HepG2 (cell line): ENCODE measurements around the gene LRRC27. TPM values are rescaled to one million over a fixed set of nuclear protein-coding genes. Genes with fewer than 3 reads are reported as not detected.

Experiments used
- ATAC-seq: fragments of 200-7000 bp; cut with Tn5 transposase; 3 replicates; pipeline ENCODE4 v1.9.1; 2020; ENCODE audit warnings: mild to moderate bottlenecking, moderate library complexity
- BruUV-seq: library from RNA; stranded (reverse); fragments of 400-500 nt; replicated peaks from 2 replicates; lab custom pipeline; 2021; lab: Mats Ljungman, UMichigan
- CTCF ChIA-PET: fragments of 300-600 bp; formaldehyde crosslinking; extraction: SDS; loops from one replicate; lab custom pipeline; 2021; ENCODE audit warnings: low total read pairs, inconsistent platforms, low intra/inter-chr PET ratio; lab: Yijun Ruan, JAX
- POLR2A ChIA-PET: fragments of 350-600 bp; sonication (Branson Sonifier 250); formaldehyde crosslinking; loops from one replicate; lab custom pipeline; 2020; ENCODE audit warnings: antibody characterized with exemption, inconsistent platforms; lab: Yijun Ruan, JAX
- DNase-seq: peaks from one replicate; pipeline ENCODE4 v3.0.0-alpha.2; 2015; ENCODE audit warnings: low spot score
- FAIRE-seq: peaks from 3 replicates; lab custom pipeline; 2011; peaks lifted over from hg19 to GRCh38; lab: Jason Lieb, UNC
- H2AFZ ChIP-seq: one replicate; pipeline ENCODE4 v1.6.1; 2011; ENCODE audit warnings: low read length, inconsistent platforms
- H3K27ac ChIP-seq: fragments of 300-600 bp; 3 replicates; pipeline ENCODE4 v1.8.0; 2011; ENCODE audit warnings: mixed run types, mild to moderate bottlenecking, mixed read lengths, low read length, inconsistent platforms; ENCODE audit not compliant: insufficient read depth; ENCODE audit errors: extremely low read length
- H3K27me3 ChIP-seq, 2 experiments: fragments of 200-600 bp in 1 of 2; 2 replicates in 1 of 2; 3 replicates in 1 of 2; pipeline versions ENCODE4 v1.6.0 to v1.8.0; 2011; ENCODE audit warnings: low read length in 2 of 2, mild to moderate bottlenecking in 2 of 2, moderate library complexity in 2 of 2, inconsistent platforms in 1 of 2; ENCODE audit not compliant: insufficient read depth in 2 of 2, control insufficient read depth in 1 of 2
- H3K36me3 ChIP-seq, 2 experiments: fragments of 200-600 bp in 1 of 2; replicated peaks in 1 of 2; 2 replicates in 1 of 2; 3 replicates in 1 of 2; pipeline versions ENCODE4 v1.5.1 to v1.8.0; 2011; ENCODE audit warnings: low read length in 2 of 2, inconsistent platforms in 1 of 2; ENCODE audit not compliant: insufficient read depth in 2 of 2, control insufficient read depth in 1 of 2
- H3K4me1 ChIP-seq: 2 replicates; pipeline ENCODE4 v1.5.1; 2012; ENCODE audit warnings: low read length, inconsistent platforms; ENCODE audit not compliant: insufficient read depth
- H3K4me2 ChIP-seq: 2 replicates; pipeline ENCODE4 v1.6.0; 2011; ENCODE audit warnings: low read depth, low read length, inconsistent platforms
- H3K4me3 ChIP-seq, 3 experiments: fragments of 200-600 bp in 1 of 3; sonication (generic), shearing (Covaris generic) in 1 of 3; replicated peaks in 1 of 3; 2 replicates each; pipeline ENCODE4 v1.5.1; 2011 to 2016; ENCODE audit warnings: low read length in 3 of 3, inconsistent platforms in 2 of 3, low read depth in 2 of 3, mild to moderate bottlenecking in 2 of 3, control low read depth in 1 of 3, mixed read lengths in 1 of 3; ENCODE audit not compliant: insufficient read depth in 1 of 3
- H3K79me2 ChIP-seq: one replicate; pipeline ENCODE4 v1.6.1; 2011; ENCODE audit warnings: low read length, inconsistent platforms; ENCODE audit not compliant: insufficient read depth
- H3K9ac ChIP-seq: 2 replicates; pipeline ENCODE4 v1.6.0; 2011; ENCODE audit warnings: mild to moderate bottlenecking, low read depth, low read length, inconsistent platforms; ENCODE audit not compliant: insufficient read depth
- H3K9me3 ChIP-seq: 2 replicates; pipeline ENCODE4 v1.5.1; 2012; ENCODE audit warnings: mild to moderate bottlenecking, low read length
- H4K20me1 ChIP-seq: 2 replicates; pipeline ENCODE4 v1.6.0; 2011; ENCODE audit warnings: inconsistent platforms, mild to moderate bottlenecking, low read length, moderate library complexity; ENCODE audit not compliant: insufficient read depth
- ARNT ChIP-seq: fragments of 450-650 bp; IDR thresholded peaks from 2 replicates; pipeline ENCODE4 v1.6.1; 2017
- BCL3 ChIP-seq: sonication (generic); formaldehyde crosslinking; IDR thresholded peaks from 2 replicates; pipeline ENCODE4 v1.5.1; 2020; ENCODE audit warnings: mild to moderate bottlenecking, missing genetic modification reagents, moderate library complexity
- CEBPB ChIP-seq: IDR thresholded peaks from 2 replicates; pipeline ENCODE4 v1.6.1; 2011; ENCODE audit warnings: low read depth, low read length, improper control_type of control experiment, borderline replicate concordance
- KLF12 ChIP-seq: sonication (generic); formaldehyde crosslinking; IDR thresholded peaks from 2 replicates; pipeline ENCODE4 v1.4.0; 2020; ENCODE audit warnings: missing genetic modification reagents, borderline replicate concordance
- MYC ChIP-seq: sonication (generic); formaldehyde crosslinking; IDR thresholded peaks from 2 replicates; pipeline ENCODE4 v1.9.0; 2021; ENCODE audit warnings: missing genetic modification reagents, borderline replicate concordance
- NFE2L2 ChIP-seq: fragments of 150-350 bp; IDR thresholded peaks from 2 replicates; pipeline ENCODE4 v1.6.1; 2014; ENCODE audit warnings: low read length
- NFYC ChIP-seq: IDR thresholded peaks from 2 replicates; pipeline ENCODE4 v1.6.1; 2016; ENCODE audit warnings: missing genetic modification reagents, missing compliant biosample characterization
- PCBP1 ChIP-seq: fragments of 200-400 bp; formaldehyde crosslinking; IDR thresholded peaks from 2 replicates; pipeline ENCODE4 v1.6.1; 2017; ENCODE audit warnings: mild to moderate bottlenecking, low read depth, low read length, borderline replicate concordance
- SIX4 ChIP-seq: sonication (generic); formaldehyde crosslinking; IDR thresholded peaks from 2 replicates; pipeline ENCODE4 v1.4.0; 2020; ENCODE audit warnings: missing genetic modification reagents
- SNAPC4 ChIP-seq: sonication (generic); formaldehyde crosslinking; IDR thresholded peaks from 2 replicates; pipeline ENCODE4 v1.4.0; 2020; ENCODE audit warnings: mild to moderate bottlenecking, missing genetic modification reagents
- ZNF24 ChIP-seq: fragments of 450-650 bp; IDR thresholded peaks from 2 replicates; pipeline ENCODE4 v1.6.1; 2017; ENCODE audit warnings: antibody characterized with exemption, mild to moderate bottlenecking
- ZNF329 ChIP-seq: sonication (generic); formaldehyde crosslinking; IDR thresholded peaks from 2 replicates; pipeline ENCODE4 v1.9.0; 2021; ENCODE audit warnings: low read depth, mild to moderate bottlenecking, missing genetic modification reagents
- WGBS: methylation state at CpG from one replicate; pipeline ENCODE4 v1.1.6; 2017; ENCODE audit warnings: low lambda C conversion rate; 5-methylcytosine and 5-hydroxymethylcytosine counted together
- in situ Hi-C: cut with HindIII; loops from 2 replicates; pipeline ENCODE4 v1.10.0; 2017; ENCODE audit warnings: low pct_unique_long_range_greater_than_20kb; ENCODE audit not compliant: extremely low pct_ligation_motif_present
- intact Hi-C: fragments of 100-400 bp; cut with micrococcal nuclease; formaldehyde crosslinking; loops from one replicate; pipeline ENCODE4 v1.10.0; 2022; ENCODE audit not compliant: unreplicated experiment
- polyA plus RNA-seq, 8 experiments: library from polyadenylated mRNA; depleted of rRNA in 3 of 8; stranded (reverse) in 7 of 8; unstranded in 1 of 8; fragments of >200 nt; fragmentation: Illumina TruSeq in 4 of 8; extraction: Trizol in 4 of 8; gene quantifications; 2 replicates each; pipeline versions ENCODE4 v1.2.1 to v1.2.3, GENCODE V29; 2011 to 2016; ENCODE audit warnings: low read depth in 4 of 8, missing spikeins in 1 of 8, mixed read lengths in 1 of 8; ENCODE audit not compliant: insufficient read depth in 1 of 8
- total RNA-seq, 5 experiments: library from RNA; depleted of rRNA; stranded (reverse); fragments of >200 nt; fragmentation: Illumina TruSeq; extraction: Trizol; gene quantifications; 2 replicates each; pipeline ENCODE4 v1.2.3, GENCODE V29; 2016; ENCODE audit warnings: low read depth in 1 of 5
- TF ChIP-seq, protein P1 (sequence below): sonication (generic); formaldehyde crosslinking; IDR thresholded peaks from 2 replicates; pipeline ENCODE4 v1.4.0; 2020; ENCODE audit warnings: mild to moderate bottlenecking, missing genetic modification reagents
- TF ChIP-seq, protein P2 (sequence below): sonication (generic); formaldehyde crosslinking; IDR thresholded peaks from 2 replicates; pipeline ENCODE4 v1.5.0; 2020; ENCODE audit warnings: missing genetic modification reagents, mild to moderate bottlenecking, borderline replicate concordance

LRRC27 gene
- total and polyA plus RNA-seq, 2 of the 13 experiments (the other 11 are each of a cell fraction or from before 2014, with no cell fraction given): 4.2 to 4.6 TPM

DNA sequence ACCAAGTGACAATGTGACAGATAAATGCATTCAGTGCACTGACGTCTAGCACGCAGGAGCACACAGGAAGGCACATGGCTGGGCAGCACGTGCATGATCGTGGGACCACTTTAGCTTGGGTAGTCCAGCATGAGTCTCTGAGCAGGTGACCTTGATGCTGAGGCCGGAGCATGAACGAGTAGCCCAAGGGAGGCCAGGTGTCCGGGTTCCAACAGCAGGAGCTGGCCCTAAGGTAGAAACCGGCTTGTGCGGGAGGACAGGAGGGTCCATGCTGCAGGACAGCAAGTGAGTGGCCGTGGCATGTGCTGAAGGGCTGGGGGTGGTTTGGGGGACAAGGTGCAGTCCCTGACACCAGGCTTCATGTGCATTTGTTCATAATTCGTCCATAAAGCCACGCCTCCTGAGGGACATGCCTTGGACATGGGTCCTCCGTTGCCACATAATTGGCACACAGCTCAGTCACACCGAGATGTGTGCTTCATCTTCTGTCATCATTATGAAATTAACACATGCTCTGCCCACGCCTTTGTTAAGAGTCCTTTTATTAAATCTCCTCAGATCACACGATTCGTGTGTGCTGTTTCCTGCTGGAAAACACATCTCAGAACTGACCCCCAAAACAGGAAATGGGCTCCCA lies 21.2 kb upstream of the LRRC27 start:
- Histone ChIP-seq H4K20me1 (no peaks in the 10 kb centered on the region), H3K36me3 (no peaks in the 10 kb centered on the region), H3K9ac (no peak overlapping the region), H3K4me1 (peaks cover 61% of the 10 kb centered on the region), H3K9me3 (no peaks in the 10 kb centered on the region), H3K27me3 (peaks cover 0 to 12% of the 10 kb centered on the region in 2 experiments; a peak in 2 of 5 replicates), H2AFZ (no peak overlapping the region), H3K4me2 (peak overlapping the region; percentile 60; the same call in 1 of the 2 replicates), H3K4me3 (no peak overlapping the region), H3K79me2 (no peaks in the 10 kb centered on the region), H3K27ac (no peak overlapping the region)
- ATAC-seq (no peak), FAIRE-seq (no peak), DNase-seq (no peak)
- POLR2A ChIA-PET: no interaction called here
- WGBS: 31% methylated on average over 17 of the region's 17 CpGs
- BruUV-seq: no TSS peak
- in situ Hi-C loops (no loop called here), intact Hi-C loops (no loop called here)
- CTCF ChIA-PET: interaction anchor here (1.1 kb wide), 1 partner anchor 87 kb away, joined by 3 read pairs; no protein-coding TSS in a partner anchor
- TF ChIP-seq MYC (CRISPR knock-in tag): 0 out of 2 replicates have a peak, but pooled peaks have one; percentile 23
- TF ChIP-seq NFYC (CRISPR knock-in tag): no peak
- no peak for TF ChIP-seq KLF12 (CRISPR knock-in tag)
- no peak for TF ChIP-seq BCL3 (CRISPR knock-in tag)
- peak; percentile 21; the same call in 1 of the 2 replicates for TF ChIP-seq CEBPB
- TF ChIP-seq, protein P1, sequence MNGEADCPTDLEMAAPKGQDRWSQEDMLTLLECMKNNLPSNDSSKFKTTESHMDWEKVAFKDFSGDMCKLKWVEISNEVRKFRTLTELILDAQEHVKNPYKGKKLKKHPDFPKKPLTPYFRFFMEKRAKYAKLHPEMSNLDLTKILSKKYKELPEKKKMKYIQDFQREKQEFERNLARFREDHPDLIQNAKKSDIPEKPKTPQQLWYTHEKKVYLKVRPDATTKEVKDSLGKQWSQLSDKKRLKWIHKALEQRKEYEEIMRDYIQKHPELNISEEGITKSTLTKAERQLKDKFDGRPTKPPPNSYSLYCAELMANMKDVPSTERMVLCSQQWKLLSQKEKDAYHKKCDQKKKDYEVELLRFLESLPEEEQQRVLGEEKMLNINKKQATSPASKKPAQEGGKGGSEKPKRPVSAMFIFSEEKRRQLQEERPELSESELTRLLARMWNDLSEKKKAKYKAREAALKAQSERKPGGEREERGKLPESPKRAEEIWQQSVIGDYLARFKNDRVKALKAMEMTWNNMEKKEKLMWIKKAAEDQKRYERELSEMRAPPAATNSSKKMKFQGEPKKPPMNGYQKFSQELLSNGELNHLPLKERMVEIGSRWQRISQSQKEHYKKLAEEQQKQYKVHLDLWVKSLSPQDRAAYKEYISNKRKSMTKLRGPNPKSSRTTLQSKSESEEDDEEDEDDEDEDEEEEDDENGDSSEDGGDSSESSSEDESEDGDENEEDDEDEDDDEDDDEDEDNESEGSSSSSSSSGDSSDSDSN (CRISPR knock-in tag): 0 out of 2 replicates have a peak, but pooled peaks have one; percentile 16
- no peak for TF ChIP-seq NFE2L2
- no peak for TF ChIP-seq ARNT
- no peak for TF ChIP-seq PCBP1
- no peak for TF ChIP-seq SNAPC4 (CRISPR knock-in tag)
- no peak for TF ChIP-seq ZNF24
- TF ChIP-seq, protein P2, sequence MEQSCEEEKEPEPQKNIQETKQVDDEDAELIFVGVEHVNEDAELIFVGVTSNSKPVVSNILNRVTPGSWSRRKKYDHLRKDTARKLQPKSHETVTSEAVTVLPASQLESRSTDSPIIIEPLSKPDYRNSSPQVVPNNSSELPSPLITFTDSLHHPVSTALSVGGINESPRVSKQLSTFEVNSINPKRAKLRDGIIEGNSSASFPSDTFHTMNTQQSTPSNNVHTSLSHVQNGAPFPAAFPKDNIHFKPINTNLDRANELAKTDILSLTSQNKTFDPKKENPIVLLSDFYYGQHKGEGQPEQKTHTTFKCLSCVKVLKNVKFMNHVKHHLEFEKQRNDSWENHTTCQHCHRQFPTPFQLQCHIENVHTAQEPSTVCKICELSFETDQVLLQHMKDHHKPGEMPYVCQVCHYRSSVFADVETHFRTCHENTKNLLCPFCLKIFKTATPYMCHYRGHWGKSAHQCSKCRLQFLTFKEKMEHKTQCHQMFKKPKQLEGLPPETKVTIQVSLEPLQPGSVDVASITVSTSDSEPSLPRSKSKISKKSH (CRISPR knock-in tag): no peak
- no peak for TF ChIP-seq ZNF329 (CRISPR knock-in tag)
- TF ChIP-seq SIX4: no peak
